ENCODE data around the gene POLA2. TPM values are rescaled to one million over a fixed set of nuclear protein-coding genes. Genes with fewer than 3 reads are reported as not detected.

POLA2 gene
- polyA plus RNA-seq, 1 donor (not counting 4 experiments of a cell fraction or from before 2014, with no cell fraction given), result 20.9 TPM

DNA sequence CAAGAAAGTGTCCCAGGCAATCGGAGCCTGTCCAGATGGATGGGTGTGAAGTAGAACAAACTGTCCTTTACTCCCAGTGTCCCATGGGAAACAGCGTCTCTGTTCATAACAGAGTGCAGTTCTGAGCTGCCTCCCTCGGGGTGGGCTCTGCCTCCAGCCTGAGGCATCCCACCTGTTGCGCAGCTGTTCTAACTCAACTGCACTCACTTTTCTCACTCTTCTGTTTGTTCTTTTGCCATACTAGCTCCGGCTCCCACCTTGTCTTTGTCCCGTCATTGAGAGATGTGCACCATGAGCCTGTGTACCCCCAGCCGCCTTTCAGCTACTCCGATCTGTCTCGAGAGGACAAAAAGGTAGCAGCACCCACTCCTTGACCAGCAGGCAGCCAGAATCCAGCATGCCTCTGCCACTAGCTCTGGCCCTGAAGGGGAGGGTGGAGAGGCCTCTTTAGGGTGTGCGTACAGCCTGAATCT, 32.2 kb downstream of the POLA2 start:
- Histone ChIP-seq H4K20me1 (ENCODE audit: control insufficient read depth, extremely low read depth, insufficient read depth, low read length) (no peaks in the 10 kb centered on the region), H3K79me2 (ENCODE audit: control insufficient read depth, insufficient read depth, low read length) (no peaks in the 10 kb centered on the region), H3K9me1 (ENCODE audit: control insufficient read depth, extremely low read depth, insufficient read depth, low read length) (no peaks in the 10 kb centered on the region), H3K4me3 (ENCODE audit: control insufficient read depth in 2 of 3, extremely low read depth in 1 of 3, insufficient read depth in 2 of 3, low read depth in 1 of 3, low read length in 3 of 3) (no peak overlapping the region), H3K36me3 (ENCODE audit: control insufficient read depth in 2 of 2, extremely low read depth in 1 of 2, insufficient read depth in 2 of 2, low read length in 2 of 2) (peaks cover 10 to 44% of the 10 kb centered on the region in 2 experiments), H3K9me3 (ENCODE audit: control insufficient read depth, low read depth, low read length) (no peaks in the 10 kb centered on the region), H3K9ac (ENCODE audit: control insufficient read depth, extremely low read depth, insufficient read depth, low read length) (no peak overlapping the region), H3K4me2 (ENCODE audit: control insufficient read depth, extremely low read depth, insufficient read depth, low read depth, low read length) (no peak overlapping the region), H3K4me1 (ENCODE audit: control insufficient read depth, extremely low read depth, insufficient read depth, low read length) (no peaks in the 10 kb centered on the region), H2AFZ (ENCODE audit: control insufficient read depth, low read length) (no peak overlapping the region), H3K27ac (ENCODE audit: control insufficient read depth, insufficient read depth, low read length) (no peak overlapping the region), H3K27me3 (ENCODE audit: control insufficient read depth, extremely low read depth, insufficient read depth, low read length) (no peaks in the 10 kb centered on the region)
- DNase-seq (ENCODE audit: low read depth, low spot score), result no peak
- TF ChIP-seq, protein P1, sequence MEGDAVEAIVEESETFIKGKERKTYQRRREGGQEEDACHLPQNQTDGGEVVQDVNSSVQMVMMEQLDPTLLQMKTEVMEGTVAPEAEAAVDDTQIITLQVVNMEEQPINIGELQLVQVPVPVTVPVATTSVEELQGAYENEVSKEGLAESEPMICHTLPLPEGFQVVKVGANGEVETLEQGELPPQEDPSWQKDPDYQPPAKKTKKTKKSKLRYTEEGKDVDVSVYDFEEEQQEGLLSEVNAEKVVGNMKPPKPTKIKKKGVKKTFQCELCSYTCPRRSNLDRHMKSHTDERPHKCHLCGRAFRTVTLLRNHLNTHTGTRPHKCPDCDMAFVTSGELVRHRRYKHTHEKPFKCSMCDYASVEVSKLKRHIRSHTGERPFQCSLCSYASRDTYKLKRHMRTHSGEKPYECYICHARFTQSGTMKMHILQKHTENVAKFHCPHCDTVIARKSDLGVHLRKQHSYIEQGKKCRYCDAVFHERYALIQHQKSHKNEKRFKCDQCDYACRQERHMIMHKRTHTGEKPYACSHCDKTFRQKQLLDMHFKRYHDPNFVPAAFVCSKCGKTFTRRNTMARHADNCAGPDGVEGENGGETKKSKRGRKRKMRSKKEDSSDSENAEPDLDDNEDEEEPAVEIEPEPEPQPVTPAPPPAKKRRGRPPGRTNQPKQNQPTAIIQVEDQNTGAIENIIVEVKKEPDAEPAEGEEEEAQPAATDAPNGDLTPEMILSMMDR (optimal IDR thresholded peaks at IDR 0.05 in 1 of 3, IDR thresholded peaks at IDR 0.05 in 1 of 3, conservative IDR thresholded peaks at IDR 0.05 in 1 of 3; ENCODE audit: extremely low read depth in 1 of 3, insufficient read depth in 2 of 3, low read length in 3 of 3), result no peak
- no peak for TF ChIP-seq EZH2 (IDR thresholded peaks at IDR 0.05; ENCODE audit: low read length)
- no peak for FAIRE-seq
- dilution Hi-C loops (cut with MboI; ENCODE audit: extremely low pct_ligation_motif_present, low sequenced_read_pairs), result no loop called here

GRCh38 chr11:65295001-65295400, 33.2 kb downstream of the POLA2 start:
- Histone ChIP-seq H2AFZ (ENCODE audit: control insufficient read depth, low read length) (no peak overlapping the region), H3K4me3 (ENCODE audit: control insufficient read depth in 2 of 3, extremely low read depth in 1 of 3, insufficient read depth in 2 of 3, low read depth in 1 of 3, low read length in 3 of 3) (no peak overlapping the region), H3K9me1 (ENCODE audit: control insufficient read depth, extremely low read depth, insufficient read depth, low read length) (no peaks in the 10 kb centered on the region), H3K27ac (ENCODE audit: control insufficient read depth, insufficient read depth, low read length) (no peak overlapping the region), H3K9me3 (ENCODE audit: control insufficient read depth, low read depth, low read length) (no peaks in the 10 kb centered on the region), H3K4me1 (ENCODE audit: control insufficient read depth, extremely low read depth, insufficient read depth, low read length) (no peaks in the 10 kb centered on the region), H3K4me2 (ENCODE audit: control insufficient read depth, extremely low read depth, insufficient read depth, low read depth, low read length) (no peak overlapping the region), H3K9ac (ENCODE audit: control insufficient read depth, extremely low read depth, insufficient read depth, low read length) (no peak overlapping the region), H3K27me3 (ENCODE audit: control insufficient read depth, extremely low read depth, insufficient read depth, low read length) (no peaks in the 10 kb centered on the region), H3K79me2 (ENCODE audit: control insufficient read depth, insufficient read depth, low read length) (no peaks in the 10 kb centered on the region), H3K36me3 (ENCODE audit: control insufficient read depth in 2 of 2, extremely low read depth in 1 of 2, insufficient read depth in 2 of 2, low read length in 2 of 2) (peaks cover 10 to 38% of the 10 kb centered on the region in 2 experiments), H4K20me1 (ENCODE audit: control insufficient read depth, extremely low read depth, insufficient read depth, low read length) (no peaks in the 10 kb centered on the region)
- no peak for DNase-seq (ENCODE audit: low read depth, low spot score)
- dilution Hi-C loops (cut with MboI; ENCODE audit: extremely low pct_ligation_motif_present, low sequenced_read_pairs), result no loop called here
- TF ChIP-seq, protein P1 (optimal IDR thresholded peaks at IDR 0.05 in 1 of 3, IDR thresholded peaks at IDR 0.05 in 1 of 3, conservative IDR thresholded peaks at IDR 0.05 in 1 of 3; ENCODE audit: extremely low read depth in 1 of 3, insufficient read depth in 2 of 3, low read length in 3 of 3), result no peak
- TF ChIP-seq EZH2 (IDR thresholded peaks at IDR 0.05; ENCODE audit: low read length), result no peak
- no peak for FAIRE-seq

Measured in keratinocyte (primary cell).